Left kidney (tissue), 8 donors: ENCODE data around the gene MCAT. TPM values are rescaled to one million over a fixed set of nuclear protein-coding genes. Genes with fewer than 3 reads are reported as not detected.

Source experiments
- DNase-seq: peaks from one replicate; pipeline ENCODE4 v3.0.0-alpha.2; 2013
- long read RNA-seq, 8 donors: transcript quantifications; one replicate each; lab custom pipeline, GENCODE V29; 2026
- polyA plus RNA-seq: library from polyadenylated mRNA; unstranded; fragments of 120-200 nt; gene quantifications from one replicate; pipeline ENCODE4 v1.2.1, GENCODE V29; 2013; ENCODE audit not compliant: insufficient read length

The MCAT gene, protein sequence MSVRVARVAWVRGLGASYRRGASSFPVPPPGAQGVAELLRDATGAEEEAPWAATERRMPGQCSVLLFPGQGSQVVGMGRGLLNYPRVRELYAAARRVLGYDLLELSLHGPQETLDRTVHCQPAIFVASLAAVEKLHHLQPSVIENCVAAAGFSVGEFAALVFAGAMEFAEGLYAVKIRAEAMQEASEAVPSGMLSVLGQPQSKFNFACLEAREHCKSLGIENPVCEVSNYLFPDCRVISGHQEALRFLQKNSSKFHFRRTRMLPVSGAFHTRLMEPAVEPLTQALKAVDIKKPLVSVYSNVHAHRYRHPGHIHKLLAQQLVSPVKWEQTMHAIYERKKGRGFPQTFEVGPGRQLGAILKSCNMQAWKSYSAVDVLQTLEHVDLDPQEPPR
- polyA plus RNA-seq: 21.6 TPM
- long read RNA-seq, donor 1, transcript MCAT-201 (4 exons, 2,056 nt): major isoform, 14 of 21 reads
- long read RNA-seq, donor 1, transcript MCAT-202 (3 exons, 1,134 nt): minor isoform, 7 of 21 reads
- long read RNA-seq, donor 1, partial matches to known transcripts: 0 of 21 reads
- long read RNA-seq, donor 1, other reads (novel, unspliced or antisense): 0 of 21 reads
- long read RNA-seq, donor 2, transcript MCAT-202 (3 exons, 1,134 nt): minor isoform, 7 of 21 reads
- long read RNA-seq, donor 2, transcript MCAT-201 (4 exons, 2,056 nt): major isoform, 14 of 21 reads
- long read RNA-seq, donor 2, partial matches to known transcripts: 0 of 21 reads
- long read RNA-seq, donor 2, other reads (novel, unspliced or antisense): 0 of 21 reads
- long read RNA-seq, donor 3, partial matches to known transcripts: 0 of 6 reads
- long read RNA-seq, donor 3, other reads (novel, unspliced or antisense): 0 of 6 reads
- long read RNA-seq, donor 4, partial matches to known transcripts: 0 of 1 reads
- long read RNA-seq, donor 4, other reads (novel, unspliced or antisense): 0 of 1 reads
- long read RNA-seq, donor 5, transcript MCAT-201 (4 exons, 2,056 nt): major isoform, 18 of 24 reads
- long read RNA-seq, donor 5, partial matches to known transcripts: 0 of 24 reads
- long read RNA-seq, donor 5, other reads (novel, unspliced or antisense): 0 of 24 reads
- long read RNA-seq, donor 6, transcript MCAT-201 (4 exons, 2,056 nt): minor isoform, 6 of 18 reads
- long read RNA-seq, donor 6, transcript MCAT-202 (3 exons, 1,134 nt): major isoform, 11 of 18 reads
- long read RNA-seq, donor 6, partial matches to known transcripts: 0 of 18 reads
- long read RNA-seq, donor 6, other reads (novel, unspliced or antisense): 0 of 18 reads
- long read RNA-seq, donor 7, transcript MCAT-201 (4 exons, 2,056 nt): minor isoform, 7 of 27 reads
- long read RNA-seq, donor 7, transcript MCAT-202 (3 exons, 1,134 nt): major isoform, 13 of 27 reads
- long read RNA-seq, donor 7, partial matches to known transcripts: 5 of 27 reads
- long read RNA-seq, donor 7, other reads (novel, unspliced or antisense): 0 of 27 reads
- long read RNA-seq, donor 8, transcript MCAT-201 (4 exons, 2,056 nt): major isoform, 6 of 9 reads
- long read RNA-seq, donor 8, partial matches to known transcripts: 0 of 9 reads
- long read RNA-seq, donor 8, other reads (novel, unspliced or antisense): 0 of 9 reads

DNA sequence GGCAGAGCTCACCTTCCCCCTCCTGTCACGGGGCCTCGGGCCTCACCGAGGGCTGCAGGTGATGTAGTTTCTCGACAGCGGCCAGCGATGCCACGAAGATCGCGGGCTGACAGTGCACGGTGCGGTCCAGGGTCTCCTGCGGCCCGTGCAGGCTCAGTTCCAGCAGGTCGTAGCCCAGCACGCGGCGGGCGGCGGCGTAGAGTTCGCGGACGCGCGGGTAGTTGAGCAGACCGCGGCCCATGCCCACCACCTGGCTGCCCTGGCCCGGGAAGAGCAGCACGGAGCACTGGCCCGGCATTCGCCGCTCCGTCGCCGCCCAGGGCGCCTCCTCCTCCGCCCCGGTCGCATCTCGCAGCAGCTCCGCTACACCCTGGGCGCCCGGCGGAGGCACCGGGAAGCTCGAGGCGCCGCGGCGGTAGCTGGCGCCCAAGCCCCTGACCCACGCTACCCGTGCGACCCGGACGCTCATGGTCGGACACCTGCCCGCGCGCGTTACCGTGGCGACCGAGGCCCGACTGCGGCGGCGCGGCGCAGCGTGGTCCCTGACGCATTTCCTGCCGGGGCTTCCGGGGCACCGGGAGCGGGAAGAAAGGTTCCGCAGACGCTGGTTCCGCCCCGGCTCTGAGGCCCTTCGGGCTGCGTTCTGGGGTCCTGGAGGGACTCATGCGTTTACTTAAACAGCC, at the start of gene MCAT:
MCAT (minus strand) TSS at position 519 of the 683 bp plus-strand sequence; CDS start at position 469, 50 bp downstream.
- peak; percentile 79 for DNase-seq

GRCh38 chr22:43191831-43192230, 48.6 kb upstream of the MCAT start:
- no peak for DNase-seq

DNA sequence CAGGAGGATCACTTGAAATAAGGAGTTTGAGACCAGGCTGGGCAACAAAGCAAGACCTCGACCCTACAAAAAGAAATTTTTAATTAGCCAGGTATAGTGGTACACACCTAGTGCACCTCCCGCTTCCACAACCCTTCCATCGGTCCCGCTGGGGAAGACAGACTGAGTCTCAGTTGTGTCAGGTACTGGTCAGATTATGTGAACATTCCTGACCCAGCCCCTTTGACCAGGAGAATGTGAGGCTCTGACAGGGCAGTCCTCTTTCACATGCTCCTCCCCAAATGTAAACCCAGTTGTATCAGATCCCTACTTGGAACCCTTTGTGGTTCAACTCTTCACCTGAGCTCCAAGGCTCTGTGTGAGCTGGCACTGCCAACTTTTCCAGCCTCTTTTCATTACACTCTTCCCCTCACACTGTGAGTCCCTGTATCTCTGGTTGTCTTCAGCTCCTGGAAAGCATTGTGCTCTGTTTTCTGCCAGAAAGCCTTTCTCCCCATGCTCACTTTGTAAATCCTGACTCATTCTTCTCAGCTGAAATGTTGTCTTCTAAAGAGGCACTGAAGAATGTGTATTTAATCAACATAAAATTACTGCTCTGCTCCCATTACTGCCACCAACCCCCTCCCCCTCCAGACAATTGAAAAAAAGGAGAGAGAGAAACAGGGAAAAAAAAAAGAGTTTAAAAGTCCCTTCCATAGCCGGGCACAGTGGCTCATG, 45.8 kb upstream of the MCAT start:
- no peak for DNase-seq

DNA sequence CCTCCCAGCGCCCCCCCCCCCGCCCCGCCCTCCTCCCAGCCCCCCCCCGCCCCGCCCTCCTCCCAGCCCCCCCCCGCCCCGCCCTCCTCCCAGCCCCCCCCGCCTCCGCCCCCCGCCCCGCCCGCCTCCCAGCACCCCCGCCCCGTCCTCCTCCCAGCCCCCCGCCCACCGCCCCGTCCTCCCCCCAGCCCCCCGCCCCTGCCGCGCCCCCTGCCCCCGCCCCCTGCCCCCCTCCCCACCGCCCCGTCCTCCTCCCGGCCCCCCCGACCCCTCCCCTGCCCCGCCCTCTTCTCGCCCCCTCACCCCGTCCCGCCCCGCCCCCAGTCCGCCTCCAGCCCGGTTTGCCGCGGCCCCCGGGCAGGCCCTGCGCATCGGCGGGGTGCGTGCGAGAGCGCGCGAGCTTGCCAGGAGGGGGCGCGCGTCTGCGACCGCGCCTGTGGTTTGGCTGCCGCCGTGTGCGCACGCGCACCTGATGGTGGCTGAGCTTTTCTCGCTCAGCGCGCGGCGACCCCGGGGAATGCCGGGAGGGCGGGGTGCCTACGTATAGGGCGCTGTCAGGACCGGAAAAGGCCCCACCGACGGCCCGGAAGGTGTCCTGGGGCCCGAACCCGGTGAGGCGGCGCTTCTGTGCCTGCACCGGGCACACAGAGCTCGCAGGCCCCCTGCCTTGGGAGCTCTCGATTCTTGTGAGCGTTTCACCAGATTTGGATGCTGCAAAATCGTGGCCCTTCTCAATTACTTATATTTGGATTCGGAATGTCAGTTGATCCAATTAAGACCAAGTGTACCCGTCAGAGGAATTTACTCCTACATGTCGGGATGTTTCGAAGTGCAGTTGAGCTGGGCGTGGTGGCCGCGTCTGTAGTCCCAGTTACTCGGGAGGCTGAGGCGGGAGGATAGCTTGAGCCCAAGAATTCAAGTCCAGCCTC, 44.2 kb upstream of the MCAT start:
- DNase-seq: peak; percentile 96

DNA sequence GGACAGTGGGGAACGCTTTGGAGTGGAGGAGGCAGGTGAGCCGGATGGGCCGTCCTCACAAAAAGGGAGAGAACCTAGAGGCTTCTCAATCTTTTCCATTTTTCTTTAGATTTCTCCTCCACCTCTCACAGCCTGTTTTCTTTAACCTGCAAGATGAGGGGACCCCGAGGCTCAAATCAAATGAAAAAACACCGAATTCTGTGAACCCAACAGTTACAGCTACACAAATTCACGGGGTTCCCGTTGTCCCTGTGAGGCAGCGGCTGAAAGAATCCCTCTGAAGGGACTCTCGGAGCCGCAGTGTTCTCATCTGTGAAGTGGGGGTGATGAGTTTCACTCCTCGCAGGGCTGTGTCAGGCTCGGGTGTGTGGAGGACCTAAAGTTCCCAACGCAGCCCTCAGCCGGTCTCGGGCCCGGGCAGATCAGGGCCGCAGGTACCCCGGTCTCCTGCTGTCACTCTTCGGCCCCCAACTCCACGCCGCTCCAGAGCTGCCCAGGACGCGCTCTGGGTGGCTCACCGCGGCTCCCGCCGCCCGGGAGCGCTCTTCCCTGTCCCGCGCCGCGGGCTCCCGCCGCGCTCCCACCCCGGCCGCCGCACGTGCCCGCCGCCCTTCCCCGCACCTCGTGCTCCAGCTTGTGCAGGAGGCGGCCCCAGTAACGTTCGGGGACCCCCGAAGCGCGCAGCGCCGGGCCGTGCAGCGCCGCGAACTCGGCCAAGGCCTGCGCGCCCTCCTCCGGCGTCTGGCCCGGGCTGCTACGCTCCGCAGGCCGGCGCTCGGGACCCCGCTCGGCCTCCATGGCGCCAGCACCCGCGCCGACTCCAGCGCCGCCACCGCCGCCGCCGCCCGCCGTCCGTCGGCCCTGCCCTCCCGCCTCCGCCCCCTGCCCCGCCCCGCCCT, 43.3 kb upstream of the MCAT start, which contains the start of gene TTLL12:
TTLL12 (minus strand) TSS at position 863 of the 899 bp plus-strand sequence; CDS start at position 798, 65 bp downstream.
- DNase-seq: peak; percentile 55

DNA sequence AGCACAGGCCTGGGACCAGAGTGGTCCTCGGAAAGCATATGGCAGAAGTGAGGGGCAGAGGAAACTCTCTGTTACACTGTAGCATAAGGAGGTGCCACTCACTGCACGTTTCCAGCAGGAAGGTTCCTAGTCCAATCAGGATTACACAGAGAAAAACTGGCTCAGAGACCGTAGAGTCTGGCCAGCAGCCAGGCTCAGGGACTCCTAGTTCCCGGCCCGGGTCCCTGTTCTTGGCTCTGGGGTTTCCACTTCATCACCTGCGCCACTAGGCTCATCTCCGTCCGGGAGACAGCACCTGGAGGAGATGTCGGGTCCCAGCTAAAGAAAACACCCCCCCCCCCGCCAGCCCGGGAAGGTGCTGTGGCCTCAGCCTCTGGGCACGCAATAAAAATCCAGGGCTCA, 42.7 kb upstream of the MCAT start:
- DNase-seq: peak; percentile 34

DNA sequence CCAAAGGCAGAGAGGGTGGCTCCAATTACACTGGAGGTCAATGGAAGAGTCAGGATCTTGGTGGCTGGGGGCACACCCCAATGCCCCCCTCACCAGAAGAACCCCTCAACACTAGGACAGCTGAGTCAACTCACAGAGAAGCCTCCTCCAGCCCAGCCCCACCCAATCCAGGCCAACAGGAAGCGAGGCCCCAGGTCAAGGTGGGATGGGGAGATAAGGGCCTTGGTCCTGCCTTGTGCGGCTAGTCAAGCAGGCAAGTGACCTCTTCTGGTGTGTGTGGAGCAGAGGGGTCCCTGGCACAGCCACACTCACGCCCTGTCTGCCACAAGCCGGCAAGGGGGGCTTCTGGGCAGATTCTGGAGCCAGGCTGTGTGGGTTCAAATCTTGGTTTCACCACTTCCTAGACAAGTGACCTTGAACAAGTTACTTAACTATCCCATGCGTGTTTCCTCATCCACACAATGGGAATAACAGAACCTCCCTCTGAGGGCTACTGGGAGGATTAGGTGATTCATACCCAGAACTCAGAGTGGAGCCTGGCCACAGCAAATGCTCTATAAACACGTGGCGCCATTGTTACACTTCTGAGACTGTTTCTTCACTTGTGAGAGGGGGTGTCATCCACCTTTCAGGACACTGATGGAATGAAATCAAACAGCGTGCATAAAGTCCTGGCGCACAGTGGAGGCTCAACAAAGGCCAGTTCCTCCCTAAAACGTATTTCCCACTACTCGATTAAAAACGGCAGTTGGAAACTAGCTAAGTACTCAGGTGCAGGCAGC, 40.5 kb upstream of the MCAT start:
- no peak for DNase-seq

- DNase-seq: no peak
Observed at GRCh38 chr22:43182726-43183125, 39.5 kb upstream of the MCAT start.

DNA sequence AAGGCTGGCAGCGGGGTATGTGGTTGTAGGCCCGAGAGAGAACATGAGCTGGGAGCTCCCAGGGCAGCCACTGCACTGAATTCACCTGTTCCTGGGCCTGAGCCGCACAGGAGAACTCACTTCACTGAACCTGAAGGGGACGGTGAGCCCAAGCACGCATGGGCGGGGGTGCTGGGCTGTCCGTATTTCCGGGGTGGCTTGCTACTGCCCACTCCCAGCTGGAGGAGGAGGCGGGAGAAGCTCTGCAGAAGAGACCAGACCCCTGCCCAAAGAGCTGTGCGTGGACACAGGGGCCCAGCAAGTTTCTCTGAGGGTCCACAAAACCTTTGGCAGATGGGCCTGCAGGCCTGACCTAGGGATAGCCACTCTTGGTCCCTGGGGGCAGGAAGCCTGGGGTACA, 38.9 kb upstream of the MCAT start:
- DNase-seq: no peak

GRCh38 chr22:43181321-43182076, 38.3 kb upstream of the MCAT start:
- no peak for DNase-seq

GRCh38 chr22:43180670-43181069, 37.5 kb upstream of the MCAT start:
- DNase-seq: no peak

DNA sequence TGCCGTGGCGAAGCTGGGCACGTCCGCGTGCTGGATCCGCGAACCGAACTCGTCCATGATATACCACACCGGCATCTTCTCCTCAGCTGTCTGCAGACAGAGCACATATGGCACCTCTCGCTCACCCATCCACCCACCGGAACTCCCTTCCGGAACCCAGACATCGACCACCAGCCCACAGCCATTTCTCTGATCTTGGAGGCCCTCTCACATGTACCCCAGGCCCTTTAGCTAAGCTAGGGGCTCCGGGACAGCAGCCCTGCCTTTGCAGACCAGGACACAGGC, 36.7 kb upstream of the MCAT start:
- DNase-seq: no peak

DNA sequence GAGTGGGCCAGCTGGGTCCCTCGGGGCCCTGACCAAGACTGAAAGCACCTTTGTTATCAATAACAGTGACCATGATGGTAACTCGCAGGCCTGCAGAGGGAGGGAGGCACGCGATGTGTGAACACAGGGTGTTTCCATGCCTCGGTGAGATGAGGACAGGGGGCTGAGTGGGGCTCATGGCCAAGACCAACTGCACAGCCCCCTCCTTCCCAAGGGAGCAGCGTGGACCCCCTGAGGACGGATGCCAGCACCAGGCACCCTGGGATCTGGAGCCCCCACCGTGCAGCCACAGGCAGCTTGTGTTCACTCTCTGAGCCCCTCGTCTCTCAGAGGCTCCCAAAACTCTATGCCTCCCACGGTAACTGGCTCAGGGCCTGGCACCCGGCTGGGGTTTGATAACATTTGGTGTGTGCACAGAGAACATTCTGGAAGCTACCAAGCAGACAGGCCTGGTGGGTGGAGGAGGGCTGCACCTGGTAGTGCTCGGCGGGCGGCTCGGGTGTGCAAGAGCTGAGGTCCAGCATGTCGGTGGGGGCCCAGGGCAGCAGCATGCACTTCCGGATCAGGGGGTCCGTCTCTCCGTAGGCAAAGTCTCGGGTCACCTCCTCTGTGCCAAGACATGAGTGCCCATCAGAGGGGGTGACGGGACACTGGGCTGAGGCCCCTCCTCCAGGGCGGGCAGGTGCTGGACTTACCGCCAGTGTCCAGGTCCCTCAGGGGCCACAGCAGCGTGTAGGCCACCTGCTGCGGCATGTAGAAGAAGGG, 36.1 kb upstream of the MCAT start:
- DNase-seq: no peak

GRCh38 chr22:43177479-43177878, 34.3 kb upstream of the MCAT start:
- DNase-seq: no peak

DNA sequence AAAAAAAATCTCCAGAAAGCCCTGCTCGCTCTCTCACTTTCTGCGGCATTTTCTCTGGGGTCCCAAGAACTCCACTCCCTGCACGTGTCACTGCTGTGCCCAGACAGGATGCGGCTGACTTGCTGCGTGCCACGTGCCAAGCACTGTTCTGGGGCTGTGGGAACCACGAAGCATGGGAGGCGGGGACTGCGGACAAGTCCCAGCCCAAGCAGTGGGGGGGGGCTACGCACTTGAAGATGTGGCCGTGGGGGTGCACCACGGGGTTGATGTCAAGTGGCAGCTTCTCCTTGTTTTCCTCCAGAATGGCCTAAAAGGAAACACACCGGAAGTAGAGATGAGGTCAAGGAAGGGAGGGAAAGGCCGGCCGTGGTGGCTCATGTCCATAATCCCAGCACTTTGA, 32.9 kb upstream of the MCAT start:
- DNase-seq: no peak
